Tibial nerve (tissue), 4 donors: Measurements from ENCODE around the gene CNPPD1. TPM values are rescaled to one million over a fixed set of nuclear protein-coding genes. Genes with fewer than 3 reads are reported as not detected.

Experiments used
- DNase-seq, 2 donors: peaks; one replicate each; pipeline ENCODE4 v3.0.0-alpha.2; 2019; ENCODE audit warnings: low spot score in 2 of 2
- H3K27ac ChIP-seq, 4 donors: fragments of 200-600 bp; sonication (generic) in 3 of 4; one replicate each; pipeline ENCODE4 v1.5.1; 2017 to 2019; ENCODE audit warnings: mild to moderate bottlenecking in 1 of 4
- H3K27me3 ChIP-seq, 2 donors: fragments of 200-600 bp; sonication (generic) in 1 of 2; one replicate each; pipeline versions ENCODE4 v1.5.1 to v1.6.0; 2017 to 2019
- H3K36me3 ChIP-seq, 3 donors: fragments of 200-600 bp; sonication (generic); one replicate each; pipeline ENCODE4 v1.5.1; 2018 to 2019
- H3K4me1 ChIP-seq, 4 donors: fragments of 200-600 bp; sonication (generic) in 3 of 4; one replicate each; pipeline ENCODE4 v1.5.1; 2017 to 2019
- H3K4me3 ChIP-seq, 4 donors: fragments of 200-600 bp; sonication (generic) in 3 of 4; one replicate each; pipeline ENCODE4 v1.5.1; 2017 to 2019; ENCODE audit warnings: mild to moderate bottlenecking in 1 of 4, moderate library complexity in 1 of 4
- H3K9me3 ChIP-seq, 4 donors: fragments of 200-600 bp; sonication (generic) in 3 of 4; one replicate each; pipeline ENCODE4 v1.5.1; 2017 to 2019
- CTCF ChIP-seq, 5 experiments: fragments of 200-600 bp in 3 of 5; fragments of 450-650 bp in 2 of 5; sonication (generic) in 3 of 5; IDR thresholded peaks; one replicate each; pipeline ENCODE4 v1.5.1; 2016 to 2019; ENCODE audit warnings: antibody characterized with exemption in 5 of 5, mild to moderate bottlenecking in 3 of 5, moderate library complexity in 2 of 5
- EP300 ChIP-seq, 2 donors: sonication (generic); formaldehyde crosslinking; IDR thresholded peaks; one replicate each; pipeline ENCODE4 v1.6.1; 2017; ENCODE audit warnings: antibody characterized with exemption in 2 of 2, mild to moderate bottlenecking in 1 of 2
- POLR2A ChIP-seq, 2 donors: fragments of 450-650 bp; IDR thresholded peaks; one replicate each; pipeline ENCODE4 v1.6.1; 2017; ENCODE audit warnings: antibody characterized with exemption in 2 of 2, mild to moderate bottlenecking in 2 of 2, moderate library complexity in 2 of 2
- WGBS, 2 donors: methylation state at CpG; one replicate each; pipeline ENCODE4 v1.1.5; 2018; 5-methylcytosine and 5-hydroxymethylcytosine counted together
- total RNA-seq, 4 donors: library from RNA; depleted of rRNA; stranded (reverse); fragments of >200 nt; gene quantifications; one replicate each; pipeline ENCODE4 v1.1.0, GENCODE V29; 2016

CNPPD1 gene
- total RNA-seq, 4 donors from 2014 or later, result 38.8 to 51.3 (median 49.4) TPM

GRCh38 chr2:219125886-219126270 lies 50.8 kb downstream of the CNPPD1 start:
- Histone ChIP-seq H3K27ac (peak overlapping the region in 2 of 4 donors; percentile 22 to 58), H3K9me3 (no peaks in the 10 kb centered on the region)

GRCh38 chr2:219125225-219125885 lies 51.4 kb downstream of the CNPPD1 start:
- Histone ChIP-seq H3K4me1 (peaks cover 0 to 12% (median 0%) of the 10 kb centered on the region in 4 donors), H3K4me3 (no peak overlapping the region), H3K27me3 (no peaks in the 10 kb centered on the region), H3K36me3 (peaks cover 0 to 8% (median 0%) of the 10 kb centered on the region in 3 donors), H3K27ac (peak overlapping the region in 2 of 4 donors; percentile 8 to 58), H3K9me3 (no peaks in the 10 kb centered on the region)
- TF ChIP-seq CTCF (IDR thresholded peaks at IDR 0.05) (no peak), EP300 (IDR thresholded peaks at IDR 0.05) (no peak), POLR2A (IDR thresholded peaks at IDR 0.05) (no peak)
- DNase-seq, result no peak
- 59 to 63% methylated on average over 10 of the region's 10 CpGs for WGBS, 2 donors

More at GRCh38 chr2:219125886-219126270, 50.8 kb downstream of the CNPPD1 start:
- Histone ChIP-seq H3K4me1 (peaks cover 0 to 12% (median 0%) of the 10 kb centered on the region in 4 donors), H3K27me3 (no peaks in the 10 kb centered on the region), H3K4me3 (no peak overlapping the region), H3K36me3 (peaks cover 0 to 13% (median 0%) of the 10 kb centered on the region in 3 donors)
- no peak for DNase-seq
- WGBS, 2 donors, result 67 to 86% methylated on average over 1 of the region's 1 CpG
- no peak for TF ChIP-seq CTCF (IDR thresholded peaks at IDR 0.05)

GRCh38 chr2:219124381-219125110 lies 52.2 kb downstream of the CNPPD1 start:
- H3K4me1 ChIP-seq, result peaks cover 0 to 12% (median 0%) of the 10 kb centered on the region in 4 donors
- TF ChIP-seq CTCF (IDR thresholded peaks at IDR 0.05), result no peak

GRCh38 chr2:219123356-219124135 lies 53.2 kb downstream of the CNPPD1 start:
- H3K27me3 ChIP-seq, result no peaks in the 10 kb centered on the region
- H3K4me1 ChIP-seq, result peaks cover 0 to 18% (median 0%) of the 10 kb centered on the region in 4 donors
- no peaks in the 10 kb centered on the region for H3K9me3 ChIP-seq
- TF ChIP-seq EP300 (IDR thresholded peaks at IDR 0.05) (no peak), CTCF (IDR thresholded peaks at IDR 0.05) (no peak), POLR2A (IDR thresholded peaks at IDR 0.05) (no peak)
- peaks cover 0 to 2% (median 0%) of the 10 kb centered on the region in 3 donors for H3K36me3 ChIP-seq
- no peak for DNase-seq
- peak overlapping the region in 1 of 4 donors; percentile 17 for H3K27ac ChIP-seq
- whole genome bisulfite sequencing, 2 donors, result 85 to 93% methylated on average over 8 of the region's 8 CpGs
- no peak overlapping the region for H3K4me3 ChIP-seq

More at GRCh38 chr2:219124381-219125110, 52.2 kb downstream of the CNPPD1 start:
- Histone ChIP-seq H3K27me3 (no peaks in the 10 kb centered on the region), H3K9me3 (no peaks in the 10 kb centered on the region), H3K27ac (peak overlapping the region in 1 of 4 donors; percentile 17), H3K4me3 (no peak overlapping the region), H3K36me3 (peaks cover 0 to 5% (median 0%) of the 10 kb centered on the region in 3 donors)
- WGBS, 2 donors, result 63 to 64% methylated on average over 4 of the region's 4 CpGs
- no peak for DNase-seq
